Prostate gland (tissue), 2 donors: ENCODE data around the gene CHST11.

Experiments used
- POLR2A ChIP-seq: fragments of 450-650 bp; IDR thresholded peaks from one replicate; pipeline ENCODE4 v1.6.1; 2016; ENCODE audit warnings: antibody characterized with exemption, mild to moderate bottlenecking
- TF ChIP-seq, protein P1 (sequence below), 4 experiments: fragments of 200-600 bp in 2 of 4; fragments of 450-650 bp in 2 of 4; sonication (generic) in 2 of 4; IDR thresholded peaks; 1 replicate in 3 of 4; 2 replicates in 1 of 4; pipeline ENCODE4 v1.5.1; 2016 to 2019; ENCODE audit warnings: antibody characterized with exemption in 4 of 4, mild to moderate bottlenecking in 2 of 4, moderate library complexity in 2 of 4

DNA sequence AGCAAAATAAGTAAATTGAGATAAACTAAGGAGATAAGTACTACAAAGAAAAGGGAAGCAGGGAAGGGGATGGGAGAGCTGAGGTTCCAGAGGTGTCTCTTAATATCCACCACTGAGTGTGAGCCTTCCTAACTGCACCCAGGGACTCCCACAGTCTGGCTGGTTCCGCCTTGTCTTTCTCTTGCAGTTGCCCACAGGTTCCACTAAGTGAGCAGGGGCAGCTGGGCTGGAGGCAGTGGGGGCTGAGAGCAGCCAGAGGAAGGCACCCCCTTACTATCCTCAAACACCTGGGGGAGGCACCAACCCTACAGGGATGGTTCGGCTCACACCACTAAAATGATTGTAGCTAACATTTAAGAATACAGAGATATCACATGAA lies 286.4 kb downstream of the CHST11 start:
- TF ChIP-seq, protein P1, sequence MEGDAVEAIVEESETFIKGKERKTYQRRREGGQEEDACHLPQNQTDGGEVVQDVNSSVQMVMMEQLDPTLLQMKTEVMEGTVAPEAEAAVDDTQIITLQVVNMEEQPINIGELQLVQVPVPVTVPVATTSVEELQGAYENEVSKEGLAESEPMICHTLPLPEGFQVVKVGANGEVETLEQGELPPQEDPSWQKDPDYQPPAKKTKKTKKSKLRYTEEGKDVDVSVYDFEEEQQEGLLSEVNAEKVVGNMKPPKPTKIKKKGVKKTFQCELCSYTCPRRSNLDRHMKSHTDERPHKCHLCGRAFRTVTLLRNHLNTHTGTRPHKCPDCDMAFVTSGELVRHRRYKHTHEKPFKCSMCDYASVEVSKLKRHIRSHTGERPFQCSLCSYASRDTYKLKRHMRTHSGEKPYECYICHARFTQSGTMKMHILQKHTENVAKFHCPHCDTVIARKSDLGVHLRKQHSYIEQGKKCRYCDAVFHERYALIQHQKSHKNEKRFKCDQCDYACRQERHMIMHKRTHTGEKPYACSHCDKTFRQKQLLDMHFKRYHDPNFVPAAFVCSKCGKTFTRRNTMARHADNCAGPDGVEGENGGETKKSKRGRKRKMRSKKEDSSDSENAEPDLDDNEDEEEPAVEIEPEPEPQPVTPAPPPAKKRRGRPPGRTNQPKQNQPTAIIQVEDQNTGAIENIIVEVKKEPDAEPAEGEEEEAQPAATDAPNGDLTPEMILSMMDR (IDR thresholded peaks at IDR 0.05) = no peak
- TF ChIP-seq POLR2A = no peak
